Stimulated activated CD8-positive, alpha-beta memory T cell treated with anti-CD3 and anti-CD28 coated beads, Interleukin-15, amount 100 ng/mL, for 4 hours (primary cell): ENCODE measurements around the gene SPACDR.
"Not testable (repeated sequence)": the region's sequence is repeated elsewhere in the genome, so short reads cannot be mapped to it uniquely, and the experiment has no call there.

ENCODE experiments used
- DNase-seq, 2 donors: peaks; one replicate each; pipeline ENCODE4 v3.0.0-alpha.2; 2020; ENCODE audit warnings: low read depth in 2 of 2

SPACDR gene, protein sequence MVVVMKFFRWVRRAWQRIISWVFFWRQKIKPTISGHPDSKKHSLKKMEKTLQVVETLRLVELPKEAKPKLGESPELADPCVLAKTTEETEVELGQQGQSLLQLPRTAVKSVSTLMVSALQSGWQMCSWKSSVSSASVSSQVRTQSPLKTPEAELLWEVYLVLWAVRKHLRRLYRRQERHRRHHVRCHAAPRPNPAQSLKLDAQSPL

DNA sequence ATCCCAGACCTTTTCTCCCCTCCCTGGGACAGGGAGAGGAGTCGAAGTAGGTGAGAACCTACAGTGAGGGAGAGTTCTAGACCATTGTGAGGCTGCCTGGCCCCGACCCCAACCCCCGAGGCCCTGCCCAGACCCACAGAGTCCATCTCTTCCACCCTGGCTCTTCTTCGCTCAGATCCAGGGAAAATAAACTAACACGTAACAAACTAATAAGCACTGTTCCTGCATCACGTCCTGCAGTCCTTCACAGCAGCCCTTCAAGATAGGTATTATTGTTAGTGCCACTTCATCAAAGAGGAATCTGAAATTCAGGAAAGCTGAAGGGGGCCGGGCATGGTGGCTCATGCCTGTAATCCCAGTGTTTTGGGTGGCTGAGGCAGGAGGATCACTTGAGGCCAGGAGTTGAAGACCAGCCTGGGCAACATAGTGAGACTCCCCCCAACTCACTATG, at the start of gene SPACDR:
SPACDR (minus strand) TSS at position 51 of the 451 bp plus-strand sequence. CDS start 235 bp downstream, outside the sequence.
- DNase-seq: no peak

DNA sequence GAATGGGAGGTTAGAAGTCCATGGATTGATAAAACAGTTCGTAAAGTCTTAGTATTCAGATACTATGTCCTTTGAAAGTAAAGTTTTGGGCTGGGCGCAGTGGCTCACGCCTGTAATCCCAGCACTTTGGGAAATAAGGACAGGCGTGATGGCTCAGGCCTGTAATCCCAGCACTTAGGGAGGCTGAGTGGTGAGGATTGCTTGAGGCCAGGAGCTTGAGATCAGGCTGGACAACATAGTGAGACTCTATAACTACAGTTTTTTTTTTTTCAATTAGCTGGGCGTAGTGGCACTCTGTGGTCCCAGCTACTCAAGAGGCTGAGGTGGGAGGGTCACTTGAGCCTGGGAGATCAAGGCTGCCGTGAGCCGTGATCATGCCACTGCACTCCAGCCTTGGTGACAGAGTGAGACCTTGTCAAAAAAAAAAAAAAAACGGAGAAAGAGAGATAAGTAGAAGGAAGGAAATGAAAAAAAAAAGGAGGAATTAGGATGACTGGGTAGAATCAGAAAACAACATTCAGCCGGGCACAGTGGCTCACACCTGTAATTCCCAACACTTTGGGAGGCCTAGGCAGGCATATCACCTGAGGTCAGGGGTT, 49.3 kb upstream of the SPACDR start:
- DNase-seq: no peak

DNA sequence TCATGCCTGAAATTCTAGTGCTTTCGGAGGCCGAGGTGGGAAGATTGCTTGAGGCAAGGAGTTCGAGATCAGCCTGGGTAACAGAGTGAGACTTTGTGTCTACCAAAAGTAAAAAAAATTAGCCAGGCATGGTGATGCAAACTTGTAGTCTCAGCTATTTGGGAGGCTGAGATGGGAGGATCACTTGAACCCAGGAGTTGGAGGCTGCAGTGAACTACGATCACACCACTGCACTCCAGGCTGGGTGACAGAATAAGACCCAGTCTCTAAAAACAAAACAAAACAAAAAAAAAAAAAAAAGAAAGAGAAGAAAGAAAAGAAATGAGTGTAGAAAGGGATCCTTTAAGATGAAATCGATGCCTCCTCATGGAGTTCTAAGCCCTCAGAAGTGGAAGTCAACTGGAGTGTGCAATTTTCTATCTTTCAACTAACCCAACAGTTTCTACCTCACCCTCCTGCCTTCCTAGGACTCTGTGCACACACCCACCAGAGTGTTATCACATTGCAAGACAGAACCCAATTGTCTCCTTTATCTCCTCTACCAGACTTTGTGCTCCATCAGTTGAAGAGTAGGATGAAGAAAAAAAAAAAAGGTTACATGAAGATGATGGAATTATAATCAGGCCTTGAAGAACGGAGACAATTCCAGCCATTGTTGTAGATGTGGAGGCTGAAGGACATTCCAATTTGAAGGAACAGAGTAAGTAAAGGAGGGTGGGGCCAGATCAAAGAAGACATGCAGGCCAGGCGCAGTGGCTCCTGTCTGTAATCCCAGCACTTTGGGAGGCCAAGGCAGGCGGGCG, 46.6 kb upstream of the SPACDR start:
- no peak for DNase-seq

DNA sequence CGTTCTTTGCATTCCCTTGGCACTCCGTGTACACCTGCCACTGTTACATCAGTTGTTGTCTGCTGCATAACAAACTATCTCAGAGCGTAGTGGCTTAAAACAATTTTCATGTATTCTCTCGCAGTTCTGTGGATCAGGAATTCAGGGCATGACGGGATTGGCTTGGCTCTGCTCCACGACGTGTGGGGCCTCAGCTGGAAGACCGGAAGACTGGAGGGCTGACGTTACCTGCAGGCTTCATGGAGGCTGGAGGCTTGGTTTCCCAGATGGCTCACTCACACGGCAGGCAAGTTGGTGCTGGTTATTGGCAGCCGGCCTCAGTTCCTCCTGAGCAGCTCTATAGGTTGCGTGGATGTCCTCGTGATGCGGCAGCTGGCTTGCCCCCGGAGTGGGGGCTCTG, 45.2 kb upstream of the SPACDR start:
- DNase-seq: no peak

DNA sequence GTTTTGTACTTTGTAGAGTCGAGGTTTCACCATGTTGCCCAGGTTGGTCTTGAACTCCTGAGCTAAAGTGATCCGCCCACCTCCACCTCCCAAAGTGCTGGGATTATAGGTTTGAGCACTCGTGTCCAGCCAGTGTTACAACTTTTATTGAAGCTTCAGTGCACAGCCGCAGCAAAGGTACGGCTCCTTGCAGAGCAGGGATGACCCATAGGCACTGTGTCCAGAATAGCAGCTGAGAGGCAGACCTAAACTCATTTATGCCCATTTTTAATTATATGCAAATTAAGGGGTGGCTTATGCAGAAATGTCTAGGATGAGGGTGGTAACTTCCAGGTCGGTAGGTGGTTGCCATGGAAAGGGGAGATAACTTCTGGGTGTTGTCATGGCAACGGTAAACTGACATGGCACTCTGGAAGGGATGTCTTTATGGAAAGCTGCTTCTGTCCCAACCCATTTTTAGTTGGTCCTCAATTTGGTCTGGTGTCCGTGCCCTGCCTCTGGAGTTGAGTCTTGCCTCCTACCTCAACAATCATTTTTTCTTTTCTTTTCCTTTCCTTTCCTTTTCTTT, 42.4 kb upstream of the SPACDR start:
- DNase-seq: no peak

DNA sequence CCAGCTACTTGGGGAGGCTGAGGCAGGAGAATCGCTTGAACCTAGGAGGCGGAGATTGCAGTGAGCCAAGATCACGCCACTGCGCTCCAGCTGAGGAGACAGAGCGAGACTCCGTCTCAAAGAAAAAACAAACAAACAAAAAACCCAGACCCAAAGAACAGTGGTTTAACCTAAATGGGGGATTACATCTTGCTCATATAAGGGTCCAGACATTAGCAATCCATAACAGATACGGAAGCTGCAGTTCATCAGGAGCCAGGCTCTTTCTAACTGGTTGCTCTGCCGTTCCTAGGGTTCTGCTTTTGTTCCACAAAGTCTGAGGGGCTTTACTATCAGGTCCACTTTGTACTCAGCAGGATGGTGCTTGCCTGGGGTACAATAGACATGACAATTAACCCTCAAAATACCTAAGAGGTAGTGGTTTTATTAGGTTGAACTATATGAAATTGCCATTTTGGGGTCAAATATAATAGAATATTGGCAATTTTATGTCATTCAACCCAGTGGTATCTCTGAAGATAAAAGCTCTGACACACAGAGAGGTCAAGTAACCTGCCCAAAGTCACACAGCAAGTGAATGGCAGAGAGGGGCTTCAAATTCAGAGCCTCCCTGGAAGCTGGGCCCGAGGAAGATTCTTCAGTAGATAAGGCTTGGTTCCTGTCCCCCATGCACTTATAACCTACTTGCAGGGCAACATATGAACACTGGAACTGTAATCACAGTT, 41.0 kb upstream of the SPACDR start:
- no peak for DNase-seq

DNA sequence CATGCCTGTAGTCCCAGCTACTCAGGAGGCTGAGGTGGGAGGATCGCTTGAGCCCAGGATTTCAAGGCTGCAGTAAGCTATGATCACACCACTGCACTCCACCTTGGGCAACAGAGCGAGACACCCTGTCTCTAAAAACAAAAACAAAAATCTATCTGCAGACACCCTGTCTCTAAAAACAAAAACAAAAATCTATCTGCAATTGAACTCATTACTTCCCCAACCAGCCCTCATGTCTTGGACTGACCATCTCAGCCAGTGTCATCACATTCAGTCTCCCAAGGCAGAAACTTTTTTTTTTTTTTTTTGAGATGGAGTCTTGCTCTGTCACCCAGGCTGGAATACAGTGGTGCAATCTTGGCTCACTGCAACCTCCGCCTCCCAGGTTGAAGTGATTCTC, 40.0 kb upstream of the SPACDR start:
- not testable (repeated sequence) for DNase-seq

DNA sequence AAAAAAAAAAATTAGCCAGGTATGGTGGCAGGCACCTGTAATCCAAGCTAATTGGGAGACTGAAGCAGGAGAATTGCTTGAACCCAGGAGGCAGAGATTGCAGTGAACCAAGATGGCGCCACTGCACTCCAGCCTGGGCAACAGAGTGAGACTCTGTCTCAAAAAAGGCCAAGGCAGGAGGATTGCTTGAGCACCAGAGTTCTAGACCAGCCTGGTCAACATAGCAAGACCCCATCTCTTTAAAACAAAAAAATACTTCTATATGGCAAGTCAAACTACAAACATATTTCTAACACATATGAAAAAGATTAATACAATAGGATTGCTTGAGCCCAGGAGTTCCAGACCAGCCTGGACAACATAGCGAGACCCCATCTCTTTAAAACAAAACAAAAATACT, 36.7 kb upstream of the SPACDR start:
- DNase-seq: not testable (repeated sequence)

DNA sequence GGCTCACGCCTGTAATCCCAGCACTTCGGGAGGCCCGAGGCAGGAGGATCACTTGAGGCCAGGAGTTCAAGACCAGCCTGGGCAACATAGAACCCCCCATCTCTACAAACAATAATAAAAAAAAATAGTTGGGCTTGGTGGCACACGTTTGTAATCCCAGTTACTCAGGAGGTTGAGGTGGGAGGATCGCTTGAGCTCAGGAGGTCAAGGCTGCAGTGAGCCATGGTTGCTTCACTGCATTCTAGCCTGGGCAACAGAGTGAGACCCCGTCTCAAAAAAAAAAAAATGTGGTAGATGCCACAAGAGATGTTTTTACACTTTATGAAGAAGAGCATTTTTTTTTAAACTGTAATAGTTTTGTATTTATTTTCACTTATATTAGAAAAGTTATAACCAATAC, 32.4 kb upstream of the SPACDR start:
- no peak for DNase-seq

DNA sequence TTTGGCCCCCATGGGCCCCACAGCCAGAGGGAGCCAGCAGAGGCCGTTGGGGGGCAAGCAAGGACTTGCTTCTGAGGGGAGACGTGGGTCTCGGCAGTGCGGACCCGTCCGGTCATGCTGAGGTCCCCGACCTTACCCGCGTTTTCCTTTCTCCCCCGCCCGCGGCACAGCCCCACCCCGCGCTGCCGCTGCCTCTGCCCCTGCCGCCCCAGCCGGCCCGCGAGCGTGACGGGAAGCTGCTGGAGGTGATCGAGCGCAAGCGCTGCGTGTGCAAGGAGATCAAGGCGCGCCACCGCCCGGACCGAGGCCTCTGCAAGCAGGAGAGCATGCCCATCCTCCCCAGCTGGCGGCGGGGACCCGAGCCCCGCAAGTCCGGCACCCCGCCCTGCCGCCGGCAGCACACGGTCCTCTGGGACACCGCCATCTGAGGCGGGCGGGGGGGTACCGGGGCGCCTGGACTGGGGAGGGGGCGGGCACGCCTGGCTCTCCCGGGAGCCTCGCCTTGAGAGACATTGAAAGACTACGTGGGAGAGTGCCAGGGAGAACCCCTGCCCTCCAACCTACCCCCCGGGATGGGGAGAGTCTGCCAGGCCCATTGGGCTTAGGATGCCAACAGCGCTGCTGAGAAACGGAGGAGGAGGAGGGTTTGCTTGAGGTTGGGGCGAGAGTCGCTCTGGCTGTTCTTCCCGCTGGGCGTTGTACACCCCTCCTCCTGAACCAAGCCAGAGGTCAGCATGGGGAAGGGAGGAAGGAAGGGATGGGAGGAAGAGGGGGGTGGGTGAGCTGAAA, 29.6 kb upstream of the SPACDR start:
- no peak for DNase-seq

DNA sequence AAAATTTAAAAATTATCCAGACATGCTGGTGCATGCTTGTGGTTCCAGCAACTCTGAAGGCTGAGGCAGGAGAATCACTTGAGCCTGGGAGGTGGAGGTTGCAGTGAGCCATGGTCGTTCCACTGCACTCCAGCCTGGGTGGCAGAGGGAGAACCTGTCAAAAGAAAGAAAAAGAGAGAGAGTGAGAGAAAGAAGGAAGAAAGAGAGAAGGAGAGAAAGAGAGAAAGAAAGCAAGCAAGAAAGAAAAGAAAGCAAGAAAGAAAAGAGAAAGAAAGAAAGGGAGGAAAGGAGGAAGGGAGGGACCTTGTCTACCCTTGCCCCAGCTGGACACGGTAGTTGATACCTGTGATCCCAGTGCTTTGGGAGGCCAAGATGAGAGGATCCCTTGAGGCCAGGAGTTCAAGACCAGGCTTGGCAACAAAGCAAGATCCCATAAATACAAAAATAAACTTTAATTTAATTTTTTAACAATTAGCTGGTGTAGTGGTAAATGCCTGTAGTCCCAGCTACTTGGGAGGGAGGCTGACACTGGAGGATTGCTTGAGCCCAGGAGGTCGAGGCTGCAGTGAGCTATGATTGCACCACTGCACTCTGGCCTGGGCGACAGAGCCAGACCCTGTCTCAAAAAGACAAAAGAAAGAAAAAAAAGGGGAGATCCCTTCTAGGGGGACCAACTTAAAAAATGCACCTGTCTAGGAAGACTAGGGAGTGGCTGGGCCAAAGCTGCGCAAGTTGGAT, 28.8 kb upstream of the SPACDR start:
- DNase-seq: no peak

DNA sequence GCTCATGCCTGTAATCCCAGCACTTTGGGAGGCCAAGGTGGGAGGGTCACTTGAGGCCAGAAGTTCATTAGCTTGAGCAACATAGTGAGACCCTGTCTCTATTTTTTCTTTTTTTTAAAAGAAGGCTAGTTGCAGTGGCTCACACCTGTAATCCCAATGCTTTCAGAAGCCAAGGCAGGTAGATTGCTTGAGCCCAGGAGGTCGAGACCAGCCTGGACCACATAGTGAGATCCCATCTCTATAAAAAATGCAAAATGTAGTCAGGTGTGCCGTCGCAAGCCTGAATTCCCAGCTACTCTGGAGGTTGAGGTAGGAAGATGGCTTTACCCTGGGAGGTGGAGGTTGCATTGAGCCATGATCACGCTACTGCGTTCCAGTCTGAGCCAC, 27.1 kb upstream of the SPACDR start:
- no peak for DNase-seq

DNA sequence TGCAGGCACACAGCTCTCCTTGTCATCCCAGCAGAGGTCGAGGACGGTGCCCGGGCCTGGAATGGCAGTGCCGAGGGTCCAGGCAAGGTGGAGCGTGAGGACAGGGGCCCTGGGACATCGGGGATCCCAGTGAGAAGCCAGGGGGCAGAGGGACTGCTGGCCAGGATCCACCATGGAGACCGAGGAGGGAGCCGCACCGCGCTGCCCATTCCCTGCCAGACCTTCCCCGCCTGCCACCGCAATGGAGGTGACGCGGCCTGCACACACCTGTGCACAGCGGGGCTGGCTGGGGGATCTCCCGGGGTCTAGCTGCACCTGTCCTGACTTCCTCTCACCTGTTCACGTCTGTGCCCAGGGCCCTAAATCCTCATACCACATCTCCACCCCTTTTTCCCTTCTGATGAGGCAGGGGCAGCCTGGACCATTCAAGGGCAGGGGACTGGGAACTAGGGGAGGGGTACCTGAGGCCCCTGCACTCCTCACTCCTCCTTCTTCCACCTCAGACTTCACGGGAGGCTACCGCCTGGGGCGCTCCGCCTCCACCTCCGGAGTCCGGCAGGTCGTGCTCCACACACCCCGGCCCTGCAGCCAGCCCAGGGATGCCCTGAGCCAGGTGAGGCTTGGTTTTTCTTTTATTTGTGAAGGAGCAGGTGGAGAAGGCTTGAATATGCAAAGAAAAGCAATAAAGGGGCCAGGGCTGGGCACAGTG, 26.6 kb upstream of the SPACDR start:
- DNase-seq: no peak

DNA sequence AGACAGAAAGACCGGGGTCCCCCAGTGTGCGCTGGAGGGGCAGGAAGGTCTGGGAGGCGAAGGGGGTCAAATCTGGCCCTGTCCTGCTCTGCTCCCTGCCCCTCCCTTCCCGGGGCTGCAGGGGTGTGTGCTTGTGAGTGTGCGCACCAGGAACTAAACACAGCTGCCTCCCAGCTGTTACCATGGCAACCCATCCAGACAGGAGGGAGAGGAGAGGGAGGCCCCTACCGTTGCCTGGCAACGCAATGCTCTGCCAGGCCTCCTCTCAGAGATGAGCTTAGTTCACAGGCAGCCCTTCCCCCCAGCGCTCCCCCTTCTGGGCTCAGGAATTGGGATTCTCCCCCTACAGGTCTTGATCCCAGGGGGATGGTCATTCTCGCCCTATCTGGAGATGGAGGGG, 25.8 kb upstream of the SPACDR start:
- no peak for DNase-seq

DNA sequence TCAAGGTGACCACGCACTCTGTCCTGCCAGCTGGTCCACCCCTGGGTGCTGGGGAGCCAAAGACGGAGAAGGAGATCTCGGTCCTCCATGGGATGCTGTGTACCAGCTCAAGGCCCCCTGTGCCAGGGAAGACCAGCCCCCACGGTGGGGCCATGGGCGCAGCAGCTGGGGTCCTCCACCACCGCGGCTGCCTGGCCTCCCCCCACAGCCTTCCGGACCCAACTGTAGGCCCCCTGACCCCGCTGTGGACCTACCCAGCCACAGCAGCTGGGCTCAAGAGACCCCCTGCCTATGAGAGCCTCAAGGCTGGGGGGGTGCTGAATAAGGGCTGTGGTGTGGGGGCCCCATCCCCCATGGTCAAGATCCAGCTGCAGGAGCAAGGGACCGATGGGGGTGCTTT, 25.1 kb upstream of the SPACDR start:
- no peak for DNase-seq

DNA sequence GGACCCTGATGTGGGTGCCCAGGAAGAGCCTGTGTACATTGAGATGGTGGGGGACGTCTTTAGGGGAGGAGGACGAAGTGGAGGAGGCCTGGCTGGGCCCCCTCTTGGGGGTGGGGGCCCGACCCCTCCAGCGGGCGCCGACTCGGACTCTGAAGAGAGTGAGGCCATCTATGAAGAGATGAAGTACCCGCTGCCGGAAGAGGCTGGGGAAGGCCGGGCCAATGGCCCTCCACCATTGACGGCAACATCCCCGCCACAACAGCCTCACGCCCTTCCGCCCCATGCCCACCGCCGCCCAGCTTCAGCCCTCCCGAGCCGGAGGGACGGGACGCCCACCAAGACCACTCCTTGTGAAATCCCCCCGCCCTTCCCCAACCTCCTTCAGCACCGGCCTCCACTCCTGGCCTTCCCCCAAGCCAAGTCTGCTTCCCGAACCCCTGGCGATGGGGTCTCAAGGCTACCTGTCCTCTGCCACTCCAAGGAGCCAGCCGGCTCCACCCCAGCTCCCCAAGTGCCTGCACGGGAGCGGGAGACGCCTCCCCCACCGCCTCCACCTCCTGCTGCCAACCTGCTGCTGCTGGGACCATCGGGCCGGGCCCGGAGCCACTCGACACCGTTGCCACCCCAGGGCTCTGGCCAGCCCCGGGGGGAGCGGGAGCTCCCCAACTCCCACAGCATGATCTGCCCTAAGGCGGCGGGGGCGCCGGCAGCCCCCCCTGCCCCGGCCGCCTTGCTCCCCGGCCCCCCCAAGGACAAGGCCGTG, 24.5 kb upstream of the SPACDR start:
- DNase-seq: no peak

DNA sequence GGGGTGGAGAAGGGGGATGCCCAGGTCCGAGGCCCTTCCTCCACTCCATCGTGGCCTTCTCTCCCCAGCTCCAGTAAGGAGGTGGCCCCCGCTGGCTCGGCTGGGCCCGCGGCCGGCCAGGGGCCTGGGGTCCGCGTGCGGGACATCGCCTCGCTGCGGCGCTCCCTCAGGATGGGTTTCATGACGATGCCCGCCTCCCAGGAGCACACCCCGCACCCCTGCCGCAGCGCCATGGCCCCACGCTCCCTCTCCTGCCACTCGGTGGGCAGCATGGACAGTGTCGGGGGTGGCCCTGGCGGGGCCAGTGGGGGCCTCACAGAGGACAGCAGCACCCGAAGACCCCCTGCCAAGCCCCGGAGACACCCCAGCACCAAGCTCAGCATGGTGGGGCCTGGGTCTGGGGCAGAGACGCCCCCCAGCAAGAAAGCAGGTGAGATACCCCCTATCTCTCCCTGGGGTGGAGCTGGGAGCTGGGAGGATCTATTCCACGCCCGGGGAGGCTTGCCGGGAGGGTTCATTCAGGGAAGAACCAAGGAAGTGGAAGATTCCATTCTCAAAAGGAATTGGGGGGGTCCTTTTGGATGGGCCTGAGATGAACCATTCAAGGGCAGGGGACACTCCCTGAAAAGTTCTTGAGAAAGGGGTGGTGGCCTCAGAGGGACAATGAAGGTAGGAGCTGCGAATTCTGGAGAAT, 22.8 kb upstream of the SPACDR start:
- DNase-seq: no peak

DNA sequence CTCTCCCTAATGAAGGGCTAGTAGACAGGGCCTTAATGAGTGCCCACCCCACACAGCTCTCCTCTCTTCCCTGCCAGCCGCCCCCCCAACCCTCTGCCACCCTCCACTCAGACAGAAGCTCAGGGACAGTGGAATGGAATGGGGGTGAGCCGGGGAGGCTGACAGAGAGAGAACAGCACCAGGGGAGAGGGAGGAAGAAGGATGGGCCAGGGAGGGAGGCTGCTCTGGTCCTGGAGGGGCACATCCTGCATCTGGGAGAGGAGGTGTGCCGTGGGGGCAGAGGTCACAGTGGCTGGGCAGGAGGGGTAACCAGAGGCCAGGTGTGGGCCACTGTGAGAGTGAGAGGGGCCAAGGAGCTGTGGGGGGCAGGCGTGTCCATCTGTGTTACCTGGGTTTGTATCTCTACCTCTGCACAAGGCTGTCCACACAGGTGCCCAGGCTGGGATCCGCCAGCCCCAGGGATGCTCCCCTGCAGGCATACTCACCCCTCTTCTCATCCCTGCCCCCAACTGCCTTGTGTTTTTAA, 22.1 kb upstream of the SPACDR start:
- DNase-seq: no peak
